GM18526 (cell line): ENCODE measurements around the gene SUPT4H1.

Experiments used
- POLR2A ChIP-seq: IDR thresholded peaks from 3 replicates; pipeline ENCODE4 v1.6.1; 2011; ENCODE audit not compliant: insufficient read length; ENCODE audit errors: extremely low read depth

Gene SUPT4H1

DNA sequence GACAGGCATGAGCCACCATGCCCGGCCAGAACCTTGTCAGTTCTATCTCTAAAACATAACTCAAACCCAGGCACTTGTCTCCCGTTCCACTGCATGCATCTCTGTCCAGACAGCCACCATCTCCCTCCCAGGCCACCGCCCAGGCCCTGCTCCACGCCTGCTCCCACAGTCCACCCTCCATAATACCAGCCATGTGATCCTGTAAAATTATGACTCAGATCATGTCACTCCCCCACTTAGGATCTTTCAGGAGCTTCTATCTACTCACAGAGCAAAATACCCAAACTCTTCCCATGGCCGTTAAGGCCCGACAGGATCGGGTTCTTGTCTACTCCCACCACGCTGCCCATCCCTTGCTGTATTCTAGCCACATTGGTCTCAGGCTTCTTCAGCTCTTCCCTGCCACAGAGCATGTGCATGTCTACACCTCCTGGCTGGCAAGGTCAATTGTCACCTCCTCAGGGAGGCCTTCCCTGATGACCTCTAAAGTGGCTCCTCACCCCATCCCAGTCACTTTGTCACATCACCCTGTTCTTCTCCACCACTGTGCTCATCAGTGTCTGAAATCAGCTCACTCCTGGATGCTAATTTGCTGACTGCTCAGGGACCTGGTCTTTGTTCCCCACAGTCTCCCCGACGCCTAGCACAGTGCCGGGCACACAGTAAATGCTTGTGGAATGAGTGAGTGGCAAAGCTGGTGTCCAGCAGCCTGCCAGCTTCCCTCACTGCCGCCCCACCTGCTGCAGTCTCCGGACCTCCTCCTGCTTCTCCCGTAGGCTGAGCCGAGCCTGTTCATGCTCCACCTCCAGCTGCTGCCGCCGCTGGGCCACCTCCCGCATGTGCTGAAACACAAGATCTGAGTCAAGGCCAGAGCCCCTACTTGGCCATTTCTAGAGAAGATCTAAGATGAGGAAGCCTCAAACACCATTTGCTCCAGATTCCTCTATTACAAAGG lies 30.2 kb downstream of the SUPT4H1 start:
- no peak for TF ChIP-seq POLR2A

DNA sequence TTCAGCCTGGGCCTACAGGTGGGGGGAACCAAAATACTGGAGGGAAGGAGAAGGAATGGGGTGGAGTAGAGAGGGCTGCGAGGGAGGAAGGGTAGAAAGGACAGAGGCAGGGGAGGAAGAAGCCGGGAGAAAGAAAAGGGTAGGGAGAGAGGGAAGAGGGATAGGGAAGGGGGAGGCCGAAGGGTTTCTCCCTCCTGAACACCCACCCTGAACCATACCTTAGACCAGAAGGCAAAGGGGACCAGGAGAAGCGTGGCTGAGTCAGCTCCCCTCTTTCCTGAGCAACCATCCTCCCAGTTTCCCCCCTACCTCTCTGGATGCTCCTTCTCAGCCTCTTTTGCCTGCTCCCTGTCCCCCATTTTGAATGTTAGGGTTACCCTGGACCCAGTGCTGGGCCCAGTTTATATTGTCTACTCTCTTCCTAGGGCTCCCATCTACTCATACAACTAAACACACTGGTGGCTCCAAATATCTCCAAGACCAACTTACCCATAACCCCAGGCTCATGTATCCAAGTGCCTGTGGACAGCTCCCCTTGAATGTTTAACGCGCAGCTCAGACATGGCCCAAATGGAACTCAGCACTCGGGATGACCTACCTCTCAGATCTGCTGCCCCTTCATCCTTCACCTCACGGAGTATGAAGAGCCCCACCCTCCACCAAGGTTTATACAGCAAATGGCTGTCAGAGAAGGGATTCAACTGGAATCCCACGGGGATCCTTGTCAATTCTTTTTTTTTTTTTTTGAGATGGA lies 31.3 kb downstream of the SUPT4H1 start:
- TF ChIP-seq POLR2A: no peak

DNA sequence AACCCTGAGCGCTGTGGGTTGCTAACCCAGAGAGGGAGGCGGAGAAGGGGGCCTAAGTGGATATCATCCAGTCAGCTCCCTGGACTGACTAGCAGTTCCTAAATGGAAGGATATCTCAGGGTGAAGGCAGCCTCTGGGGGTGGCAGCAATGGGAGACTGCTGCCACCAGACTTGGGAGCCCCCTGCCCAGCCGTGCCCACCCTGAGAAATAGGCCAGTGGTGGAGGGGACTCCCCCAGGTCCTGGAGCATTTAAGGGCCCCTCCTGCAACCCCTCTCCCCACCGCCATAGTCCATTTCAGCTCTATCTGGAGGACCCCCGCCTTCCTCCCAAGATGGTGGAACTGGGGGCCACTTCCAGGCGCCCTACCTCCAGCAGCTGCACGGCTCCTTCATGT lies 31.8 kb downstream of the SUPT4H1 start:
- no peak for TF ChIP-seq POLR2A

DNA sequence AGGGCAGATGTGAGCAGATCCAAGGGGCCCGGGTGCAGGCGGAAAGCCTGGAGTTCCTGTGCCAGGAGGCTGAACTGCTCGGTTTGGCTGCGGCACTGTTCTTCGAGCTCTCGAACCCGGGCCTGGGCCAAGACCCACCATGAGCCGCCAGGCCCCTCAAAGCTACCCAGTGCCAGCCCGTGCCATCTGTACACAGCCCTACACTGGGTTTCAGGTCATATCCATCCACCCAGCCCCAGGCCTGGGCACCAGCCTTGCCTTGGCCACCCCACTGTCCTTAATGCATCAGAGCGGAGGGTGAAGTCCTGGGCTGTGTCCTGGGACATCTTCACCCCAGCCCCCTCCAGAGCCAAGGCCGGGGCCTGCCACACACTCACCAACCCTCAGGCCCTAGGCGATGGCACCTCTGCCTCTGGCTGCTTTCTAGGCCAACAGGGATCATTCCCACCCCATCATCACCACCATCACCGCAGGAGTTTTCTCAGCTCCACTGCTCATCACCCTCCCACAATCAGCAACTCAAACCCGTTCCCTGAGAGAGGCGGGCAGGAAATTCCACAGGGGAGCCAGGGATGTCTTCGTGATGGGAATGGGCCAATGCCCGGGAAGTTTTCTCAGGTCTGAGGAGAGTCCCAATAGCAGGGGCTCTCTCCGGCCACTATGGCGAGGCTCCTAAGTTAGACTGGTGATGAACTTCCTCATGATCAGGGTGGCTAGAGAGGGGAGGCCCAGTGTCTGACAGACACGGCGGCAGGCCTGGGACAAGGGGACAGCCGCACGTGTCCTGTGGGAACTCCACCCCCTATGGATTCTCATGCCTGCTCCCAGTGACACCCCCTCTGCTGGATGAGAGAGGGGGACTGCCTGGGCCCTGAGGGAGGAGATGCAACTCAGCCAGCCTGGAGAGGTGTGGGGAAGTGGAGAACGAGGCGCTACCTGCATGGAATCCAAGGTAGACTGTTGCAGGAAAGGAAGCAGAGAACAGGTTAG lies 32.5 kb downstream of the SUPT4H1 start:
- no peak for TF ChIP-seq POLR2A

DNA sequence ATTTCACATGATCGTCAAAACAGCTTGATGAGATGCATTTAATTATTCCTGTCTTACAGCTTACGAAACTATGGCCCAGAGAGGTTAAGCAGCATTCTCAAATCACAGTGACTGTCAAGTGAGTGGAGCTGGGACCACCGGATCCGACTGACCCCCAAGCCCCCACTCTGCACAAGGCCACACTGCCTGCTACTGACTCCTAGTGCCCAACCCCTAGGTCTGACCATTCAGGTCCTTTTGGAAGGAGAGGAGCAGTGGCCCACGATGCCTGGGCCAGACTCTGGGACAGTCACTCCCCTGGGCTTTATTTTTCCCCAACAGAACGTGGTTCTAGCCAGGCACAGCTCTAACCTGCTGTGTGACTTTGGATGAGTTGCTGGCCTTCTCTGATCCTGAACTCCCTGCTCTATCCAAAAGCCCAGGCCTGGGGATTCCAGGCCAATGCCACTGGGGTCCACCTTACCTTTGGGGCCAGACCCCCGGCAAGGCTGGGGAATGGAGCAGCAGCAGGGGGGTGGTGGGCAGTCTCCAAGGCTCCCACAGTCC lies 33.3 kb downstream of the SUPT4H1 start:
- TF ChIP-seq POLR2A: no peak

GRCh38 chr17:58318065-58318481 lies 33.9 kb downstream of the SUPT4H1 start:
- TF ChIP-seq POLR2A: no peak

DNA sequence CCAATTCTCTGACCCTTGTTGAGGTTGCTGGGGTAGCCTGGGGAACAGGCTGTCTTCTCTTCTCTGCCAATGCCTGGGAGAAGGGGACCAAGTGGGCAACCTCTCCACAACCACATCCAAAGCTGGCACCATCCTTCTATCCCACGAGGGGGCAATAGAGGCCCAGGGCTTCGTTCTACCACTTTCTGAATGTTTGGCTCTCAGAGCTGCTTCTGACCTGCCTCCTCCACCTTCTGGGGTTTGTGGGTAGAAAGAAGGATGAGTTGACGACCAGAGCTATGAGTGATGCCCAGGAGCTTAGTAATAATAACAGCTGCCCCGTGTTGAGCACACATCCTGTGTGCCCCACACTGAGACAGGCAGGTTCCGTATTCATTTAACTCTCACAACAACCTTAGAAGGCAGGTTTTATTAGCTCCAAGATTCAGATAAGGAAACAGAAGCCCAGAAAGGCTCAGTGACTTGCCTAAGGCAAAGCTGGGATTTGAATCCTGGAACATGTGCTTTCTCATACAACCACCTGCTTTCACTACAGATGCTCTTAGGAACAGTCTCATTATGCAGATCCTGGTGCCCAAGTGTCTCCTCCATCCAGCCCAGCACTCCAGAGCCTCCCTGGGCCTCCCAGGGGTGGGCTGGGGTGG lies 34.5 kb downstream of the SUPT4H1 start:
- no peak for TF ChIP-seq POLR2A

DNA sequence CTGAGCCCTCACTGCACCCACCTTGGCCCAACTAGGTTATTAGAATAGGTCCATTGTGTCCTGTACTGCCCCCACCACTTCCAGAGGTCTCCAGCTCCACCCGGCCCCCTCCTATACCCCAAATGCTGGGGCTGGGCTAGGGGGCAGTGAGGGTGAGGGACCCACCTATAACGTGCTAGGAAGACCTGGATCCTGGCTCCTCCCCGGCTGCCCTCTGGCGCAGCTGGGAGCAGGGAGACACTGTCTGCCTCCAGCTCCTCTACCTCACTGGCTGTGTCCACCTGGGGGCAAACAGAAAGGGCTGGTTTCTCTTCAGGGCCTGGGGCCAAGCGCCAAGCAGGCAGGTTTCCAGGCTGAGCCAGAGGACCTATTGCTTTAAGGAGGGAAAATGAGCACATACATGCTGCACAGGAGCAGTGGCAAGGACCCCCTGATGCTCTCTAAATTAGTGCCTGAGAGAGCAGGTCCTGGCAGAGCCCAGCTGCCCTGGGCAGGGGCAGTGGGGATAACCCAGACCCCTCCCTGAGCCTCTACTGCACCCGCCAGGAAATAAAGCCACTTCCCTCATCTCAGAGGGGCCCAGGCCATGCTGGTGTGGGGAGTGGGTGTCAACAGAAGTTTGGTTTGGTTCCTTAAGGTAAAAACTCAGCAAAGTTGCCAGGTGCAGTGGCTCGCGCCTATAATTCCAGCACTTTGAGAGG lies 35.6 kb downstream of the SUPT4H1 start:
- no peak for TF ChIP-seq POLR2A

GRCh38 chr17:58315750-58316149 lies 36.3 kb downstream of the SUPT4H1 start:
- TF ChIP-seq POLR2A: no peak

GRCh38 chr17:58315281-58315711 lies 36.7 kb downstream of the SUPT4H1 start:
- TF ChIP-seq POLR2A: no peak

GRCh38 chr17:58314706-58315015 lies 37.3 kb downstream of the SUPT4H1 start:
- TF ChIP-seq POLR2A: no peak

DNA sequence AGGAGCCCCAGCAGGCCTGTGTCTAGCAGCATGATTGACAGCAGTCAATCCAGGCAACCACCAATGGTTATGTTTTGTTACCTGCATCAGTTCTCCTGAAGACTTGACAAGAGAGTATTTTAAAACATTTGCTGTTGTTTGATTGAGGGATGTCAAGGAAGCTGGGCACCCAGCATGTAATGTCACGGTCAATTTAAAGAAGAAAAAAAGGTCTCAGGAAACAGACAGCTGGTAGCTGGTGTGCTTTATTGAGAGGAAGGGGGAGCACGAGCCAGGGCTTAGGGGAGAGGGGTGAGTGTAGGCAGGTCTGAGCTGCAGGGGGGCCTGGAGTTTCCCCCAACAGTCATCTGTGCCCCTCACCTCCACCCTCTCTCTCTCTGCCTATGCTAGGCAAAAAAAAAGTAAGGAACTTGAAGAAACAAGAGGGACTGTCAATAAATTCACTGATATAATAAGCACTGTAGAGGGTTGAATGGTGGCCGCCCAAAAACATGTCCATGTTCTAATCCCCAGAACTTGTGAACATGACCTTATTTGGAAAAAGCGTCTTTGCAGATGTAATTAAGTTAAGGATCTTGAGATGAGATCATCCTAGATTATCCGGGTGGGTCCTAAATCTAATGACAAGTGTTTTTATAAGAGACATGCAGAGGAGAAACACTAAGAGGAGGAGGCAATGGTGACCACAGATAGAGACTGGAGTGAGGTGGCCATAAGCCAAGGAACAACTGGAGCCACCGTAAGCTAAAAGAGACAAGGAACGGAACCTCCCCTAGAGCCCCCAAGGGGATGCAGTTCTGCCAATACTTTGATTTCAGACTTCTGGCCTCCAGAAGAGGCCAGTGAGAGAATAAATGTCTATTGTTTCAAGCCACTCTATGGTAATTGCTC lies 37.9 kb downstream of the SUPT4H1 start:
- TF ChIP-seq POLR2A: no peak

GRCh38 chr17:58312829-58313228 lies 39.2 kb downstream of the SUPT4H1 start:
- TF ChIP-seq POLR2A: no peak
